ENCODE measurements around the gene GRB2. TPM values are rescaled to one million over a fixed set of nuclear protein-coding genes. Genes with fewer than 3 reads are reported as not detected.
A peak's percentile ranks its signal among the peaks of the same experiment; 100 is the strongest.

GRB2 gene
- total and polyA plus RNA-seq, 4 donors = 51.0 to 198 (median 114) TPM

GRCh38 chr17:75318211-75318610 lies 87.3 kb downstream of the GRB2 start:
- Histone ChIP-seq H3K36me3 (ENCODE audit: control insufficient read depth in 4 of 4, insufficient read depth in 4 of 4, low read length in 4 of 4) (peaks cover 8 to 32% (median 13%) of the 10 kb centered on the region in 4 donors), H3K4me3 (no peak overlapping the region), H3K27ac (ENCODE audit: low read depth in 1 of 2, low read length in 1 of 2) (peak overlapping the region in 1 of 2 donors; percentile 54), H3K27me3 (ENCODE audit: control insufficient read depth in 3 of 3, insufficient read depth in 3 of 3, low read length in 2 of 3) (no peaks in the 10 kb centered on the region), H3K9me3 (ENCODE audit: control insufficient read depth in 4 of 4, insufficient read depth in 3 of 4, low read length in 3 of 4) (no peaks in the 10 kb centered on the region), H3K9ac (ENCODE audit: insufficient read depth in 1 of 2, low read length in 2 of 2) (no peak overlapping the region), H3K4me1 (ENCODE audit: control insufficient read depth in 5 of 5, insufficient read depth in 5 of 5, low read length in 5 of 5) (no peaks in the 10 kb centered on the region)
- ATAC-seq (ENCODE audit: insufficient read depth, low FRiP score) (no peak), DNase-seq (no peak)
- WGBS, 2 donors = 76 to 87% methylated on average over 10 of the region's 10 CpGs
- TF ChIP-seq CTCF (IDR thresholded peaks at IDR 0.05; ENCODE audit: control extremely low read depth, extremely low read depth) = no peak

- peaks cover 8 to 32% (median 13%) of the 10 kb centered on the region in 4 donors for H3K36me3 ChIP-seq (ENCODE audit: control insufficient read depth in 4 of 4, insufficient read depth in 4 of 4, low read length in 4 of 4)
- TF ChIP-seq CTCF (IDR thresholded peaks at IDR 0.05; ENCODE audit: control extremely low read depth, extremely low read depth) = no peak
- ATAC-seq (ENCODE audit: insufficient read depth, low FRiP score) (no peak), DNase-seq (no peak)
- WGBS, 2 donors = 69 to 71% methylated on average over 11 of the region's 11 CpGs
- no peak overlapping the region for H3K9ac ChIP-seq (ENCODE audit: insufficient read depth in 1 of 2, low read length in 2 of 2)
- H3K9me3 ChIP-seq (ENCODE audit: control insufficient read depth in 4 of 4, insufficient read depth in 3 of 4, low read length in 3 of 4) = no peaks in the 10 kb centered on the region
- no peak overlapping the region for H3K27ac ChIP-seq (ENCODE audit: low read depth in 1 of 2, low read length in 1 of 2)
- H3K27me3 ChIP-seq (ENCODE audit: control insufficient read depth in 3 of 3, insufficient read depth in 3 of 3, low read length in 2 of 3) = no peaks in the 10 kb centered on the region
- H3K4me1 ChIP-seq (ENCODE audit: control insufficient read depth in 5 of 5, insufficient read depth in 5 of 5, low read length in 5 of 5) = no peaks in the 10 kb centered on the region
- H3K4me3 ChIP-seq = no peak overlapping the region
Observed at GRCh38 chr17:75317671-75318070, 87.8 kb downstream of the GRB2 start.

GRCh38 chr17:75316253-75316652 lies 89.2 kb downstream of the GRB2 start:
- no peak overlapping the region for H3K4me3 ChIP-seq
- ATAC-seq (ENCODE audit: insufficient read depth, low FRiP score) (no peak), DNase-seq (no peak)
- TF ChIP-seq CTCF (IDR thresholded peaks at IDR 0.05; ENCODE audit: control extremely low read depth, extremely low read depth) = no peak
- peak overlapping the region in 1 of 2 donors; percentile 33 for H3K27ac ChIP-seq (ENCODE audit: low read depth in 1 of 2, low read length in 1 of 2)
- WGBS, 2 donors = 79 to 91% methylated on average over 5 of the region's 5 CpGs
- H3K4me1 ChIP-seq (ENCODE audit: control insufficient read depth in 5 of 5, insufficient read depth in 5 of 5, low read length in 5 of 5) = no peaks in the 10 kb centered on the region
- no peak overlapping the region for H3K9ac ChIP-seq (ENCODE audit: insufficient read depth in 1 of 2, low read length in 2 of 2)
- H3K27me3 ChIP-seq (ENCODE audit: control insufficient read depth in 3 of 3, insufficient read depth in 3 of 3, low read length in 2 of 3) = no peaks in the 10 kb centered on the region
- H3K36me3 ChIP-seq (ENCODE audit: control insufficient read depth in 4 of 4, insufficient read depth in 4 of 4, low read length in 4 of 4) = peaks cover 2 to 26% (median 8%) of the 10 kb centered on the region in 4 donors
- H3K9me3 ChIP-seq (ENCODE audit: control insufficient read depth in 4 of 4, insufficient read depth in 3 of 4, low read length in 3 of 4) = no peaks in the 10 kb centered on the region

Measured in lung (tissue), 12 donors.